Esophagus squamous epithelium (tissue), 5 donors: ENCODE results near the gene SRP19. TPM values are rescaled to one million over a fixed set of nuclear protein-coding genes. Genes with fewer than 3 reads are reported as not detected.

ENCODE experiments used
- DNase-seq: peaks from one replicate; lab custom pipeline; 2025; lab: John Stamatoyannopoulos, UW
- H3K27ac ChIP-seq, 4 donors: fragments of 200-600 bp; sonication (generic); one replicate each; pipeline ENCODE4 v1.5.1; 2016 to 2019; ENCODE audit warnings: mild to moderate bottlenecking in 1 of 4
- H3K27me3 ChIP-seq, 4 donors: fragments of 200-600 bp; sonication (generic); 1 replicate in 3 of 4; 2 replicates in 1 of 4; pipeline versions ENCODE4 v1.5.1 to v1.6.0; 2017 to 2021; ENCODE audit warnings: antibody characterized with exemption in 1 of 4
- H3K36me3 ChIP-seq, 3 donors: fragments of 200-600 bp; sonication (generic); one replicate each; pipeline ENCODE4 v1.5.1; 2016 to 2019
- H3K4me1 ChIP-seq, 3 donors: fragments of 200-600 bp; sonication (generic); one replicate each; pipeline ENCODE4 v1.5.1; 2017 to 2019
- H3K4me3 ChIP-seq, 4 donors: fragments of 200-600 bp; sonication (generic); 1 replicate in 3 of 4; 2 replicates in 1 of 4; pipeline ENCODE4 v1.5.1; 2016 to 2019; ENCODE audit warnings: mild to moderate bottlenecking in 2 of 4, moderate library complexity in 1 of 4
- H3K9me3 ChIP-seq, 3 donors: fragments of 200-600 bp; sonication (generic); one replicate each; pipeline ENCODE4 v1.5.1; 2016 to 2019
- CTCF ChIP-seq, 6 experiments: fragments of 450-650 bp in 4 of 6; fragments of 200-600 bp in 2 of 6; sonication (generic) in 2 of 6; IDR thresholded peaks; one replicate each; pipeline ENCODE4 v1.5.1; 2016 to 2019; ENCODE audit warnings: antibody characterized with exemption in 6 of 6, mild to moderate bottlenecking in 4 of 6, moderate library complexity in 4 of 6
- POLR2A ChIP-seq, 4 donors: fragments of 450-650 bp; IDR thresholded peaks; one replicate each; pipeline ENCODE4 v1.6.1; 2017; ENCODE audit warnings: antibody characterized with exemption in 4 of 4, mild to moderate bottlenecking in 4 of 4, moderate library complexity in 3 of 4
- WGBS, 2 donors: methylation state at CpG; one replicate each; pipeline ENCODE4 v1.1.5; 2018; 5-methylcytosine and 5-hydroxymethylcytosine counted together
- intact Hi-C: fragments of 100-400 bp; cut with DNase I; formaldehyde crosslinking; loops from one replicate; pipeline ENCODE4 v1.15.0; 2022
- total RNA-seq, 4 donors: library from RNA; depleted of rRNA; stranded (reverse); fragments of >200 nt; gene quantifications; one replicate each; pipeline ENCODE4 v1.1.0, GENCODE V29; 2016
- donor health status: DM: yes; HTN: yes; CAD: no.

The SRP19 gene
- total RNA-seq: 10 to 100 TPM; 34.3 to 81.0 (median 52.5) TPM

DNA sequence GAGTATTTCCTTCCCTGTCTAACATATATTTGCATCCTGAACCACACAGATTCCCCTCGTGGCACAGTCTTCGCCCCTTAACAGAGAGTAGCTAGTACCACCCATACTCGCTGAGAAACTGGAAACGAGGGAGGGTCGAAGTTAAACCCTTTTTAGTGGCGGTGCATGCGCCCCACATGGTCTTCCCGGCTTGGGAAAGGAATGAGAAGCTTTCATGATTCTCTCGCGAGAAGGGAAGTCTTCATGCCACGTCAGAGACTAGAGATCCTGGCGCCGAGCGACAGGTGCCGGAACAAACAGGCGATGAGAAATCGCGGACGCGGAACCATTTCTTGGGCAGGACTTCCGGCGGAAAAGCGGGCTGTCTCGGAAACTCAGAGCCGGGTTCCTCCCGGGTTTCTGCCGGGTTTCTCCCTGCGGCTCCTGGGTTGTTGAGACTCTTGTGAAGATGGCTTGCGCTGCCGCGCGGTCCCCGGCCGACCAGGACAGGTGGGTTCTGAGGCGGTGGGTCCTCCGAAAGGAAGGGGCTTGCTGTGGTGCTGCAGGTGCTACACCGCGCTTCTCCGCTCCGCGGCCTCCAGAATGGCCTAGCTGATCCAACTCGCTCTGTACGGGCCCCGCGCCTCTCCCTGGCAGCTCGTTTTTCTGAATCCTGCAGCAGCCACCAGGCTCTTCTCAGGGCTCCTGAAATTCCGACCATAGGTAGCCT, at the start of gene SRP19:
TSS of gene SRP19 (plus strand) at position 359 of the 709 bp plus-strand sequence. CDS start at position 449, 90 bp downstream.
- intact Hi-C loops: no loop called here
- Histone ChIP-seq H3K27me3 (no peaks in the 10 kb centered on the region), H3K27ac (peak within 1 kb of the TSS; percentile 87 to 91 (median 90)), H3K36me3 (peaks cover 0 to 29% (median 6%) of the 10 kb centered on the region in 3 donors), H3K4me3 (peak within 1 kb of the TSS; percentile 80 to 96 (median 88)), H3K4me1 (peaks cover 10 to 32% (median 17%) of the 10 kb centered on the region in 3 donors), H3K9me3 (no peaks in the 10 kb centered on the region)
- TF ChIP-seq CTCF (IDR thresholded peaks at IDR 0.05): no peak
- TF ChIP-seq POLR2A (IDR thresholded peaks at IDR 0.05): peak in 2 of 4 donors; percentile 56 to 71
- peak; percentile 69 for DNase-seq
- WGBS, 2 donors: 2% methylated on average over 27 to 40 of the region's 47 CpGs

GRCh38 chr5:112812549-112812948, 48.5 kb upstream of the SRP19 start:
- intact Hi-C loops: no loop called here
- H3K9me3 ChIP-seq: no peaks in the 10 kb centered on the region
- DNase-seq: no peak
- no peaks in the 10 kb centered on the region for H3K4me1 ChIP-seq
- no peak overlapping the region for H3K27ac ChIP-seq
- no peaks in the 10 kb centered on the region for H3K27me3 ChIP-seq
- no peak for TF ChIP-seq CTCF (IDR thresholded peaks at IDR 0.05)
- H3K36me3 ChIP-seq: peaks cover 0 to 66% (median 10%) of the 10 kb centered on the region in 3 donors
- 56 to 77% methylated on average over 1 of the region's 1 CpG for WGBS, 2 donors
- no peak overlapping the region for H3K4me3 ChIP-seq

- 96 to 100% methylated on average over 1 of the region's 1 CpG for WGBS, 2 donors
- Histone ChIP-seq H3K27me3 (no peaks in the 10 kb centered on the region), H3K27ac (no peak overlapping the region), H3K36me3 (peaks cover 0 to 97% (median 10%) of the 10 kb centered on the region in 3 donors), H3K4me1 (peaks cover 0 to 11% (median 0%) of the 10 kb centered on the region in 3 donors), H3K9me3 (no peaks in the 10 kb centered on the region), H3K4me3 (no peak overlapping the region)
- intact Hi-C loops: no loop called here
- TF ChIP-seq POLR2A (IDR thresholded peaks at IDR 0.05) (no peak), CTCF (IDR thresholded peaks at IDR 0.05) (no peak)
- no peak for DNase-seq
Measured at GRCh38 chr5:112820246-112820645, 40.8 kb upstream of the SRP19 start.

DNA sequence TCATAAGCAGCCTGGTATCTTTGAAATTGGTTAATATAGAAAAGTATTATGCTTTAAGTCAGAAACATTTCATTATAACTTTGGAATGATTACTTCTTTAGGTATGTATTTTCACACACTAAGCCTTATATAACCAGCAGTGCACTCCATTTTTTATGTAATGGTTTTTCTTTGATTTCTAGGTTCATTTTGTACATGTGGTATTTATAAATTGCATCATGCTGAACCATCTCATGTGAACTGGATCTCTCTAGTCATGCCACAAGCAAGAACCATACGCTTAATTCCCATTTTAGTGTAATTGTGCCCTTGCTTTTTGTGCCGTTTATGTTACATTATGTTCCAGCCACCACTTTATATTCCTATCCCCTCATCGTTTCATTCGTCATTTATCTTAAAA, 38.6 kb upstream of the SRP19 start:
- H3K36me3 ChIP-seq: peaks cover 0 to 95% (median 0%) of the 10 kb centered on the region in 3 donors
- 67 to 74% methylated on average over 4 of the region's 4 CpGs for WGBS, 2 donors
- H3K4me1 ChIP-seq: peaks cover 0 to 11% (median 0%) of the 10 kb centered on the region in 3 donors
- H3K27me3 ChIP-seq: no peaks in the 10 kb centered on the region
- DNase-seq: no peak
- intact Hi-C loops: no loop called here
- TF ChIP-seq CTCF (IDR thresholded peaks at IDR 0.05) (no peak), POLR2A (IDR thresholded peaks at IDR 0.05) (no peak)
- no peak overlapping the region for H3K4me3 ChIP-seq
- H3K27ac ChIP-seq: no peak overlapping the region
- no peaks in the 10 kb centered on the region for H3K9me3 ChIP-seq

- WGBS, 2 donors: 75 to 85% methylated on average over 2 of the region's 2 CpGs
- no peak for TF ChIP-seq CTCF (IDR thresholded peaks at IDR 0.05)
- Histone ChIP-seq H3K9me3 (no peaks in the 10 kb centered on the region), H3K4me3 (no peak overlapping the region), H3K36me3 (peaks cover 0 to 95% (median 4%) of the 10 kb centered on the region in 3 donors), H3K27ac (no peak overlapping the region), H3K27me3 (no peaks in the 10 kb centered on the region), H3K4me1 (peaks cover 0 to 11% (median 0%) of the 10 kb centered on the region in 3 donors)
- DNase-seq: no peak
- intact Hi-C loops: no loop called here
Measured at GRCh38 chr5:112823181-112823580, 37.9 kb upstream of the SRP19 start.
